A673 (cell line): Measurements from ENCODE around the gene GRID1.

Experiments
- CTCF ChIP-seq: fragments of 300-800, 200-600 bp; sonication (generic); conservative IDR thresholded peaks from 2 replicates; pipeline ENCODE4 v1.5.1; 2017; ENCODE audit warnings: low read depth, mild to moderate bottlenecking, antibody characterized with exemption, low read length, moderate library complexity, mixed read lengths
- EZH2 ChIP-seq: fragments of 200-600 bp; sonication (generic); IDR thresholded peaks from 2 replicates; pipeline ENCODE4 v1.6.1; 2017; ENCODE audit warnings: borderline replicate concordance, low read depth, mild to moderate bottlenecking, mixed read lengths, antibody characterized with exemption, low read length; ENCODE audit not compliant: poor library complexity, severe bottlenecking

- TF ChIP-seq CTCF = no peak
- TF ChIP-seq EZH2 = no peak
Observed at GRCh38 chr10:85778074-85778473, 588.5 kb downstream of the GRID1 start.
